Stimulated activated CD4-positive, alpha-beta T cell treated with anti-CD3 and anti-CD28 coated beads, TNF-alpha, amount 100 ng/mL, for 4 hours (primary cell): ENCODE data around the gene PARD6B.
A peak's percentile ranks its signal among the peaks of the same experiment; 100 is the strongest.
"Not testable (repeated sequence)": the region's sequence is repeated elsewhere in the genome, so short reads cannot be mapped to it uniquely, and the experiment has no call there.

Experiments
- DNase-seq, 3 experiments: peaks; one replicate each; pipeline ENCODE4 v3.0.0-alpha.2; 2020; ENCODE audit warnings: low read depth in 3 of 3

Gene PARD6B

GRCh38 chr20:50774515-50774914 is 43.1 kb downstream of the PARD6B start:
- DNase-seq = no peak

GRCh38 chr20:50776122-50776817 is 44.9 kb downstream of the PARD6B start:
- DNase-seq = no peak

- no peak for DNase-seq
These were observed 46.0 kb downstream of the PARD6B start for GRCh38 chr20:50777373-50777772.

GRCh38 chr20:50778994-50779393 is 47.6 kb downstream of the PARD6B start:
- not testable (repeated sequence) for DNase-seq

GRCh38 chr20:50783390-50783789 is 52.0 kb downstream of the PARD6B start:
- no peak for DNase-seq

DNA sequence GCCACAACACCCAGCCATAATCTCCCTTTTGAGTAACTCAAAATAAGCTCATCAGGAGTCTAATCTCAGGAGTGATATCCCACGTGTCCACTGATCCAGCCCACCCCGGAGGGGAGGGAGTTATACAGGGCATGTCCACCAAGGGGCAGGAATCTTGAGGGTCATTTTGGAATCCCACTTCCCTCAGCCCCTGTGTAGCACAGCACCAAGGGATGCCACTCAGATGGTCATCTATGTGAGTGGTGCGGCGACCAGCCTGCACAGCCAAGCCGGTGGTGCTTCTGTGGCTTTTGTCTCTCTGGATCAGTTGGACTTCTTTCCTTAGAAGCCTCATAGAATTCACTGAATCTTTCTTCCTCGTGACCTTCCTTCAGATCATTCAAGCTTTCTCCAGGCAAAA is 52.5 kb downstream of the PARD6B start:
- no peak for DNase-seq

- DNase-seq = no peak
These were observed 53.1 kb downstream of the PARD6B start for GRCh38 chr20:50784464-50784863.

DNA sequence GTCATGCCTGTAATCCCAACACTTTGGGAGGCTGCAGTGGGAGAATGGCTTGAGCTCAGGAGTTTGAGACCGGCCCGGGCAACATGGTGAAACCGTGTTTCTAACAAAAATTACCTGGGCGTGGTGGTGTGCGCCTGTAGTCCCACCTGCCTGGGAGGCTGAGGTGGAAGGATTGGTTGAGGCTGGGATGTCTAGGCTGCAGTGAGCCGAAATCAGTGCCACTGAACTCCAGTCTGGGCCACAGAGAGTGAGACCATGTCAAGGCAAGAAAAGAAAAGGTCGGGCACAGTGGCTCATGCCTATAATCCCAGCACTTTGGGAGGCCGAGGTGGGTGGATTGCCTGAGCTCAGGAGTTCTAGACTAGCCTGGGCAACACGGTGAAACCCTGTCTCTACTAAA is 55.3 kb downstream of the PARD6B start:
- no peak for DNase-seq

- DNase-seq = no peak
These were observed 55.8 kb downstream of the PARD6B start for GRCh38 chr20:50787181-50787580.

GRCh38 chr20:50788045-50788991 is 56.9 kb downstream of the PARD6B start:
- DNase-seq = no peak

DNA sequence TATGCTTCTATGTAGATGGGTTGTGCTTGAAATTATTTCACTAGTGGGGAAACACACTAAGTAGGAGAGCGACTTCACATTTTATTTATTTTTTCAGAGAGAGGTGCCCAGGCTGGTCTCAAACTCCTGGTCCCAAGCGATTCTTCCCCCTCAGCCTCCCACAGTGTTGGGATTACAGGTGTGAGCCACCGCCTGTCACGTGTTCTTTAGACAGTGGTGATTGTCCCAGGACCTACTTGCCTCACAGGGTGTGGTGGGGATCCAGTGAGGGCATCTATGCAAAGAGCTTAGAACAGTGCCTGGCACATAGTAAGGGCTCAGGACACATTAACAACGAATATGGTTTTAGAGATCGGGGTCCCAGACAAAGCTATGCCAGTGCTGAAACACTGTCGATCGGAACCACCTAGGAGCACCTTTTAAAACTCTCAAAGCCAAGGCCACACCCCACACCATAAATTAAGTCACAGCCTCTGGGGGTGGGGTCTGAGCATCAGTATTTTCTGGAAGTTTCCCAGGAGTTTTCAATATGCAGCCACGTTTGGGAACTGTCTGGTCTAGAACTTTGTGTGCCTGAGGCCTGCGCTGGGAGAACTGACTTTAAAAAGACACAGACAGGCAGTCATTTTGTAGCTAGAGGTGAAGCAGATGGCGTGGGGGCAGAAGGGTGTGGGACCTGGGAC is 58.7 kb downstream of the PARD6B start:
- DNase-seq = no peak

DNA sequence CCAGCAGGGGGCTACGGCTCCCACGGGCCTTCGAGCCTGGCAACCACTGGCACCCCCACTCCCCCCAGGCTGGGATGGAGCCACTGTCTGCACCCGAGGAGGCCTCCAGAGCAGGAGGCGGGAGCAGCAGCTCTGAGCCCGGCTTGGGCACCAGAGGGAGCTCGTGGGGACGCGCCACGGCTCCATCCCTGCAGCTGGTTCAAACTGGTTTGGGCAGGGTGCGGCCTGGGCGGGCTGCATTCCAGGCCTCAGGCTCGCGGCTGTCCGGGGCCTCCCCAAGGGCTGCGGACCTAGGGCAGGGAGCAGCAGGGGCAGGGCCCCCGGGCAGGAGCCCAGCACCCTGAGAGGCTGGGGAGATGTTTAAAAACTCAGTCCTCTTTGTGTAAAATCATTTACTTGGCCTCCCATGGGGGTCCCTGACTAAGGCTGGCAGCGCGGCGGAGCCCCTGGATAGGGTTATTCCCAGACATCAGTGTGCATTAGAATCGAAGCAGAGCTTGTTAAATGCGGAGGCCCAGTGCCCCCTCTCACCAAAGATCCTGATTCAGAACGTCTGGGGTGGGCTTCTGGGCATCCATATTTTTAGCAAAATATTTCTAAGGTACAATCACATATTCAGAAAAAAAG is 59.4 kb downstream of the PARD6B start:
- peak; percentile 56 to 69 (median 64) for DNase-seq

- DNase-seq = no peak
These were observed 61.6 kb downstream of the PARD6B start for GRCh38 chr20:50792708-50793574.

- DNase-seq = not testable (repeated sequence)
These were observed 62.2 kb downstream of the PARD6B start for GRCh38 chr20:50793575-50794016.

DNA sequence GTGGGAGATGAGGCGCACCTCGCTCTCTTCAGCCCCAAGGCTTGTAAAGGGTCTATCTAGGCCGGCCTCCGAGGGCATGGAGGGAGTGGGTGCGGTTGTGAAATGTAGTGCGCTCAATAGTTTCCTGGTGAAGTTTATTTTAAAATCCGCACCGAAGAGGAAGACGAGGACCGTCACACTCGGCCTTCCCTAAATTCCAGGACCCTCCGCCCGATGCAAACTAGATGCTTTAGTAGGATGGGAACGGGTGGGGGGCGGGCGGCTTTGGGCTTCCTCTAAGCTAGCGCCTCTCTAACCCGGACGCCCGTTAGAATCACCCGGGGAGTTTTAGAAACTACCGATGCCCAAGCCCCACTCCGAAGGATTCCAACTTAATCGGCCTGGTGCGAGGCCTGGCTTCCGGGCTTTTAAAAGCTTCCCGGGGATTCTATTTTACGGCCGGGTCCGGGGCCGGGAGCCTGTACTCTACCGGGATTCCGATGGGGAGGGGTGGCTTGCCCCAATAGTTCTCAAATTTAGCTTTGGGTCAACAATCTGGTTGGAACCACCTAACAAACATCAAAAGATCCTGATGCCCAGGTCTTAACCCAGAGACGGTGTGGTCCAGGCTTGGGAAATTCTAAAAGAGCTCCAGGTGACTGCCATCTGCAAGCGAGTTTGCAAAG is 62.9 kb downstream of the PARD6B start:
- DNase-seq = no peak

DNA sequence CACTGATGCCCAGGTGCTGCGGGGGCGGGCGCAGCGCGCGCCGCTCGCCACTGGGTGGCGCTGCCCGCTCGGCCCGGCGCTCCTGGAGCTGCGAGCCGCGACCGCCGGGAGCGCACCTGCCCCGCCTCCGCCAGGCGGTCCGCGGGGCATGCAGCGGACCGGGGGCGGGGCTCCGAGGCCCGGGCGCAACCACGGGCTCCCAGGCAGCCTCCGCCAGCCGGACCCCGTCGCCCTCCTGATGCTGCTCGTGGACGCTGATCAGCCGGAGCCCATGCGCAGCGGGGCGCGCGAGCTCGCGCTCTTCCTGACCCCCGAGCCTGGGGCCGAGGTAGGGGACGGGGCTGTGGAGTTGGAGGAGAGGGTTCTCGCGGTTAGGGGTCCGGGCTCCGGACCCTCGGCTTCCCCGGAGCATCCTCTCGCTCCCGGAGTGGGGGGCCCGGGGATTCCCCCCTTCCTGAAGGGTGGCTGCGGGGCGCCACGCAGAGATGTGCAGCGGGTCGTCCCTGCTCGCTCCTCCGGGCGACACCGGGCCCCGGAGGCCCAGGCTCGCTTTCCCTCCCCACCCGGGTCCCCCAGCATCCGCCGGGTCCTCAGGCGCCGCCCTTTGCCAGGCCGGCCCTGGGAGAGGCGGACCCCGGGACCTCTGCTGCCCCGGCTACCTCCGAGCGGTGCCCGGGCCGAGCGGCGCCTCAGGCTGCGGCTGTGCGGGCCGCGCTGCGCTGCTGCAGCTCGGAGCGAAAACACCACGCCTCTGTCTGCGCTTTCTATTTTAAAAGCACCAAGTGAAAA is 63.7 kb downstream of the PARD6B start, which contains the start of gene BCAS4:
Gene BCAS4, plus strand, starts transcription at position 216 of the 789 bp plus-strand sequence. Its CDS starts 23 bp downstream, at position 239.
- DNase-seq = peak; percentile 70 to 82 (median 70)

GRCh38 chr20:50797142-50797541 is 65.8 kb downstream of the PARD6B start:
- DNase-seq = no peak

GRCh38 chr20:50798650-50799049 is 67.3 kb downstream of the PARD6B start:
- no peak for DNase-seq

- no peak for DNase-seq
These were observed 68.0 kb downstream of the PARD6B start for GRCh38 chr20:50799176-50799889.
